ENCODE results near the gene SYNGR4.

SYNGR4 gene

GRCh38 chr19:48397263-48398101 is 33.3 kb downstream of the SYNGR4 start:
- DNase-seq = no peak

DNA sequence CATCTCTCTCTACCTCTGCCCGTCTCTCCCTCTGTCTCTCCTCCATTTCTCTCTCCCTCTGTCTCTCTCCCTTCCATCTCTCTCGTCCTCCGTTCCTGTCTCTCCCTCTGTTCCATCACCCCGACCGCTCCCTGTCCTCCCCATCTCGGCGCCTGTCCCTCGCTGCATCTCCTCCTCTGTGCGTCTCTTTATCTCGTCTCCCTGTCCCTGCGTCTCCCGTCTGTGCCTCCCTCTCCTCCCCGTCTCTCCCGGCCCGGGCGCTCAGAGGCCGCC is 33.9 kb downstream of the SYNGR4 start:
- DNase-seq = no peak

DNA sequence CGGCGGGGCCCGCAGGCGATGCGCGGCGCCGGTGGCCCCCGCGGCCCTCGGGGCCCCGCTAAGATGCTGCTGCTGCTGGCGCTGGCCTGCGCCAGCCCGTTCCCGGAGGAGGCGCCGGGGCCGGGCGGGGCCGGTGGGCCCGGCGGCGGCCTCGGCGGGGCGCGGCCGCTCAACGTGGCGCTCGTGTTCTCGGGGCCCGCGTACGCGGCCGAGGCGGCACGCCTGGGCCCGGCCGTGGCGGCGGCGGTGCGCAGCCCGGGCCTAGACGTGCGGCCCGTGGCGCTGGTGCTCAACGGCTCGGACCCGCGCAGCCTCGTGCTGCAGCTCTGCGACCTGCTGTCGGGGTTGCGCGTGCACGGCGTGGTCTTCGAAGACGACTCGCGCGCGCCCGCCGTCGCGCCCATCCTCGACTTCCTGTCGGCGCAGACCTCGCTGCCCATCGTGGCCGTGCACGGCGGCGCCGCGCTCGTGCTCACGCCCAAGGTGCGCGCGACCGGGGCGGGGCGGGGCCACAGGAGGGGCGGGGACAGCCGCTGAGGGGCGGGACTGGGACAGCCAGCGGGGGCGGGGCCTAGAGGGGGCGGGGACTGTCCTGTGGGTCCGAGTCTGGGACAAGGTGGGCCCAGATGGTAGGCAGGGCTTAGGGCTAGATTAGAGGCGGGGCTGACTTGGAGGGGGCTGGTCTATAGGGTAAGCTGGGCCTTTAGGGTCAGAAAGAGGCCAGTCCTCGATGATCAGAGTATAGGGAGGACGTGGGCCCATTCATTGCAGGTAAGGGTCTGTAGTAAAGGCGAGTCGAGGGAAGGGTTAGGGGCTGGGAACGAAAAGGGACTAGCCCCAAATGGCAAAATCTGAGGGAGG is 34.4 kb downstream of the SYNGR4 start:
- peak; percentile 86 for DNase-seq

DNA sequence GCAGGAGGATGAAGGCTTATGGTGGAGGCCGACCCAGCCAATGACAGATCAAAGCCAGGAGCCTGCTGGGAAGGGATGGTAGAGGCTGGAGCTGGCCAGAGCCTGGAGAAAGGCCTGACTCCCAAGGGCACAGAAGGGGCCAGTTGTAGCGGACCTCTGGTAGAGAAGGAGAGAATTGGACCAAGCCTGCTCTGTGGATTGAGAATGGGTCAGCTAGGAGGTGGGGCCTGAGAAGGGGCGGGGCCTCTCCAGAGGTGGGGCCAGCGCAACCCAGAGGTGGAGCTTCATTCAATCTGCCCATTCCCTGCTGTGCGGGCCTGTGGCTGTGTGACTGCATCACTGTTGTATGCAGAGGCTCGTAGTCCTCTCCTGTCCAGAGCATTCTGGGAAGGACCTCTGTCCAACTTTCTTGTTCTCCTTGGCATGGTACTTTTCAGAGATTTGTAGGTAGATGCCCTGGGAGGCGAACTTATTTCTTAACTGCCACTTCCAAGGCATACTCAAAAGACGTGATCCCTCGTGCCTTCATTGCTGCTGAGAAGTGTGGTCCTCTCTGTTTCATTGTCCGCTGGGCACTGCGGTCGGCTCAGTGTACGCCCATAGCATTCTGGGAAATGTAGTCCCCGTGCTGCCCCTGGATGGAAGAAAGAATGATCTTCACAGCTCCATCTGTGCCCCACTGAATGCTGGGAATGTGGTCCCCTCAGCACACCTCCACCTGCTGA is 36.0 kb downstream of the SYNGR4 start:
- DNase-seq = no peak

DNA sequence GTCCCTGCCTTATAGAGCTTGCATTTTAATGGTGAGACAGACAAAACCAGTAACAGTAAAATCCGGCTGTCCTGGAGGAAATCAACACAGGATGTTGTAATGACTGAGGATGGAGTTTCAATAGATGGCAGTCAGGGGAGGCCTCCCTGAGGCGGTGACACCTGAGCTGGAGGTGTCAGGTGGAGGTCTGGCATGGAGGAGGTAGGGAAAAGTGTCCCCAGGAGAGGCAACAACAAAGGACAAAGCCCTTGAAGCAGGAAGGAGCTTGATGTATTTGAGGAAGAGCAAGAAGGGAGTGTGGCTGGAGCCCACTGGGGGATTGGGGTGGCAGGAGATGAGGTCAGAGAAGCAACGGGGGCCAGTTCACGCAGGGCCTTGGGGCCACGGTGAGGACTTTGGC is 37.1 kb downstream of the SYNGR4 start:
- DNase-seq = no peak

GRCh38 chr19:48403606-48404005 is 39.4 kb downstream of the SYNGR4 start:
- no peak for DNase-seq

GRCh38 chr19:48405010-48405659 is 41.0 kb downstream of the SYNGR4 start:
- DNase-seq = no peak

GRCh38 chr19:48405850-48406249 is 41.7 kb downstream of the SYNGR4 start:
- DNase-seq = no peak

DNA sequence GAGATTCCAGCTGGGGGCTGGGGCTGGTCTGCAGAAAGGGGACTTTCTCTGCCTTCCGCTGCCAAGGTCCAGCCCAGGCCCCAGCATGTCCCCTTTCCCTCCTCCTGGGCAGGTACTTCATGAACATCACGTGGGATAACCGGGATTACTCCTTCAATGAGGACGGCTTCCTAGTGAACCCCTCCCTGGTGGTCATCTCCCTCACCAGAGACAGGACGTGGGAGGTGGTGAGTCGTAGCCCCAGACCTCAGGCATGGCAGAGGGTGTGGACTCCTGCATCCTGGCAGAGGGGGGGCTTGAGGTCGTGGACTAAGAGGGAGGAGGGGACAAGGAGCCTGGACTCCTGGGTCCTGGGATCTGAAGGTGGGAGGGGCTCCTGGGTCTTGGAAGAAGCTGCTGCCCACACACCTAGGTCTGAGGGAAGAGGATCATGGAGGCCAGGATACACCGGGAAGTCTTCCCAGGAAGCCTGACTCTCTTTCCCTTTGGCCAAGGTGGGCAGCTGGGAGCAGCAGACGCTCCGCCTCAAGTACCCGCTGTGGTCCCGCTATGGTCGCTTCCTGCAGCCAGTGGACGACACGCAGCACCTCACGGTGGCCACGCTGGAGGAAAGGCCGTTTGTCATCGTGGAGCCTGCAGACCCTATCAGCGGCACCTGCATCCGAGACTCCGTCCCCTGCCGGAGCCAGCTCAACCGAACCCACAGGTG is 49.9 kb downstream of the SYNGR4 start:
- no peak for DNase-seq

GRCh38 chr19:48415395-48415794 is 51.2 kb downstream of the SYNGR4 start:
- peak; percentile 30 for DNase-seq

DNA sequence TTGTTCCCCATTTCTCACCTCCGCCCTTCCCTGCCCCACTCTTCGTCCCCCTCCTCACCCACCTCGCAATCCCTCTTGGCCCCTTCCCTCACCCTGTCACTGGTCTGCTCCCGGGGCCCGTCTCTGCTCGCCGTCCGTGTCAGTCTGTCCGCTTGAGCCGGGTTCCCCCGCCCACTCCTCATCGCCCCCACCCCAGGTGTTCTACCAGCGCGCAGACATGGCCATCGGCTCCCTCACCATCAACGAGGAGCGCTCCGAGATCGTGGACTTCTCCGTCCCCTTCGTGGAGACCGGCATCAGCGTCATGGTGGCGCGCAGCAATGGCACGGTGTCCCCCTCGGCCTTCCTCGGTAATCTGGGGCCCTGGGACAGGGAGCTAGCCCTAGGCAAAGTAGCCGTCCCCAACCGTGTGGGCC is 51.6 kb downstream of the SYNGR4 start:
- DNase-seq = no peak

DNA sequence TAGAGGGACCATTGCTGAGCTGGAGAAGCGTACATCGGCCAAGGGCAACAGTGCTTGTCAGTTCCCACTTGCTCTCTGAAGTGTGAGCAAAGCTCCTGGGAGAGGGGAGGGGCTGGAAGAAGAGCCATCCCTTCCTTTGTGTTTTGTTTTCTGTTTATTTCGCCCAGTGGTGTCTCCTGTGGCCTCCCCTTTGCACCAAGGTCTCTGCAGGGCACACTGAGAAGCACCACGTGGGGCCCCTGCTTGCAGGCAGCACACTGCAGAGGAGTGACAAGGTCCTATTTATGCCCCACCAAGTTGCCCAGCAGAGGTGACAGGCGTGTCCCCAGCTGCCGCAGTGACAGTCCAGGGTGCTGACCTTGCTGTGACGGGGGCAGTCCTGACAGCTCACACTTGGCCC is 53.3 kb downstream of the SYNGR4 start:
- no peak for DNase-seq

DNA sequence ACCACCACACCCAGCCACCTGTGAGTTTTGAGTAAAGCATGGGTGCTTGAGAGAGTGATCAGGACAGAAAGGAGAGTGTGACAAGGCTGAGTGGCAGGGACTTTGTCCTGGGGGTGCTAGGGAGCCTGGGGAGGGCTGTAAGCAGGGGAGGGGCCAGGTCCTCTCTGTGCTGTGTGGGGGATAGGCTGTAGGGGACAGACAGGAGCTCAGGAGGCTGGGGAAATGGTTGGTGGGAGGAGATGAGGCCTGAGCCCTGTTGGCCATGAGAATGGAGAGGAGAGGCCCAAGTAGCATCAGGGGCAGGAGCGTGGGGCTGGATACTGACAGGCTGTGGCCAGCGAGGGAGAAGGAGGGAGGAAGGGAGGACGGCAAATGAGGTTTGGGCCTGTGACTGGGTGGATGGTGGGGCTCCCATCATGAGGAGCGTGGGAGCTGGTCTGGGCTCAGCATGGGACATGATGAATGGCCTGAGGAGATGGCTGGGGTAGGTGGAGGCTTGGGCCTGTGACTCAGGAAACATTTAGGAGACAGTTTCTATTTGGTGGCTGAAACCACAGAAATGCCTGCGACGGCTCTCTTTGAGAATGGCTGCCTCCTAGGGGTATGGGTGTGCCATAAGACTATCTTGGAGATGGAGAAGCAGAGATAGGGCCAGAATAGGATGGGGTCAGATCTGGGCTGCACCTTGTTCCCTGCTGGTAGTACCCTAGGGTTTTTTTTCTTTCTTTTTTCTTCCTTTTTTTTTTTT is 54.3 kb downstream of the SYNGR4 start:
- DNase-seq = no peak

GRCh38 chr19:48419158-48419920 is 55.2 kb downstream of the SYNGR4 start:
- DNase-seq = no peak

DNA sequence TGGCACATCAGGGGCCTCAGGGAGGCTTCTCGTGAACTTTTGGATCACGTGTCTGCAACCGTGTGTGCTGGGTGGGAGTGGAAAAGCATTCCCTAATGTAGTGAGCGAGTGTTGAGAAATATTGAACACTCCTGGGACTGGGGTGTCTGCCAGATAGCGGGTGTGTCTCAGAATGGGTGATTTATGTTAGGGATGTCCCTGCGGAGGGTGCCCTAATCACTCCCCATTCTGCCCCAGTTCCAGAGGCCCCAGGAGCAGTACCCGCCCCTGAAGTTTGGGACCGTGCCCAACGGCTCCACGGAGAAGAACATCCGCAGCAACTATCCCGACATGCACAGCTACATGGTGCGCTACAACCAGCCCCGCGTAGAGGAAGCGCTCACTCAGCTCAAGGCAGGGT is 57.4 kb downstream of the SYNGR4 start:
- no peak for DNase-seq

DNA sequence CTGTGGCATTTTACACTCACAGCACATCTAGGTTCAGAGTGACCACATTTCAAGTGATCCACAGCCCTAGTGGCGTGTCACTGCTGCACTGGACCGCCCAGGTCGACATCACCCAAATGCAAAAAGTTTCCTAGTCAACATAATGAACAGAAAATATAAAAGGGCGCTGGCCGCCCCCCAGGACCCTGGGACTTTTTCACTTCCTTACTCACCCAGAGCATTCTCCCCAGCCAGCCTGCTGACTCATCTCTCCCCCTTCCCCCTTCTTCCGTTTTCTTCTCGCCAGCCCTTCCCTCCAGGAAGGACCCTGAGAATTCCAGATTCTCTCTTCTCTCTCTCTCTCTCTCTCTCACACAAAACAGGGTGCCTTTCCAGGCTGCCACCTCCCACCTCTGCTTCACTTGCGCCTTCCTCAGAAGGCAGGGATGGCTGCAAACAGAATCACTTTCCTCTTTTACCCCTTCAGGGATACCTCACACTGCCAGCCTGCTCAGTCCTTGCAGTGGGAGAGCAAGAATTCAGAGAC is 60.6 kb downstream of the SYNGR4 start:
- no peak for DNase-seq

Data from activated gamma-delta T cell (primary cell).